HCT116 (cell line): ENCODE data around the gene UTS2B. TPM values are rescaled to one million over a fixed set of nuclear protein-coding genes. Genes with fewer than 3 reads are reported as not detected.

Source experiments
- ATAC-seq: fragments of 200-7000 bp; cut with Tn5 transposase; 2 replicates; pipeline ENCODE4 v1.9.1; 2020; ENCODE audit warnings: mild to moderate bottlenecking, moderate library complexity
- BruUV-seq: library from RNA; stranded (reverse); fragments of 400-500 nt; replicated peaks from 2 replicates; lab custom pipeline; 2021; lab: Mats Ljungman, UMichigan
- CTCF ChIA-PET: fragments of 300-600 bp; sonication (Branson Sonifier 250); formaldehyde crosslinking; loops from one replicate; lab custom pipeline; 2021; ENCODE audit warnings: antibody characterized with exemption; lab: Charles Lee
- POLR2A ChIA-PET: fragments of 300-600, 350-600 bp; sonication (Branson Sonifier 250); formaldehyde crosslinking; loops from one replicate; lab custom pipeline; 2021; ENCODE audit warnings: antibody characterized with exemption; lab: Charles Lee
- RAD21 ChIA-PET, 2 experiments: fragments of 300-600 bp; sonication (Branson Sonifier 250); formaldehyde crosslinking; loops; one replicate each; lab custom pipeline; 2023; ENCODE audit warnings: low total read pairs in 2 of 2; ENCODE audit not compliant: uncharacterized antibody in 2 of 2, unreplicated experiment in 2 of 2, low non-redundant PET in 1 of 2; lab: Charles Lee
- DNase-seq: peaks from one replicate; pipeline ENCODE4 v3.0.0-alpha.2; 2010; ENCODE audit warnings: low read depth, low spot score
- H2AFZ ChIP-seq: fragments of 200-600 bp; shearing (Covaris generic), sonication (generic); 2 replicates; pipeline ENCODE4 v1.6.1; 2017; ENCODE audit warnings: low read depth, mixed run types, mixed read lengths, antibody characterized with exemption, low read length; ENCODE audit not compliant: poor library complexity, severe bottlenecking
- H3K27ac ChIP-seq: 2 replicates; pipeline ENCODE4 v1.5.1; 2012; ENCODE audit warnings: low read depth, low read length
- H3K27me3 ChIP-seq: fragments of 200-600 bp; sonication (generic); 2 replicates; pipeline ENCODE4 v1.6.1; 2016; ENCODE audit warnings: mixed run types, low read length, mixed read lengths; ENCODE audit not compliant: insufficient read depth
- H3K36me3 ChIP-seq, 2 experiments: fragments of 200-500 bp in 1 of 2; fragments of 200-600 bp in 1 of 2; sonication (Bioruptor generic) in 1 of 2; sonication (generic) in 1 of 2; 2 replicates each; pipeline versions ENCODE4 v1.5.1 to v1.6.1; 2014 to 2016; ENCODE audit warnings: low read length in 2 of 2, inconsistent platforms in 1 of 2, mixed read lengths in 1 of 2, mixed run types in 1 of 2; ENCODE audit not compliant: insufficient read depth in 2 of 2, control insufficient read depth in 1 of 2
- H3K4me1 ChIP-seq, 2 experiments: fragments of 200-600 bp in 1 of 2; sonication (generic) in 1 of 2; 2 replicates each; pipeline versions ENCODE4 v1.5.1 to v1.6.1; 2012 to 2017; ENCODE audit warnings: low read length in 2 of 2, inconsistent platforms in 1 of 2, mild to moderate bottlenecking in 1 of 2, mixed read lengths in 1 of 2, mixed run types in 1 of 2, moderate library complexity in 1 of 2; ENCODE audit not compliant: insufficient read depth in 2 of 2, control insufficient read depth in 1 of 2
- H3K4me2 ChIP-seq: fragments of 200-600 bp; sonication (generic); 2 replicates; pipeline ENCODE4 v1.6.1; 2017; ENCODE audit warnings: mixed run types, low read length, mixed read lengths
- H3K4me3 ChIP-seq, 2 experiments: fragments of 200-600 bp in 1 of 2; sonication (generic) in 1 of 2; replicated peaks in 1 of 2; 2 replicates each; pipeline ENCODE4 v1.5.1; 2011 to 2016; ENCODE audit warnings: low read length in 2 of 2, control low read depth in 1 of 2, low read depth in 1 of 2, mild to moderate bottlenecking in 1 of 2, mixed read lengths in 1 of 2, mixed run types in 1 of 2
- H3K79me2 ChIP-seq: fragments of 200-600 bp; sonication (generic); 2 replicates; pipeline ENCODE4 v1.6.1; 2017; ENCODE audit warnings: mild to moderate bottlenecking, mixed run types, low read length, moderate library complexity, mixed read lengths; ENCODE audit not compliant: insufficient read depth
- H3K9ac ChIP-seq: fragments of 200-600 bp; sonication (generic); 2 replicates; pipeline ENCODE4 v1.6.1; 2016; ENCODE audit warnings: low read length, mixed read lengths
- H3K9me2 ChIP-seq: fragments of 200-600 bp; sonication (generic), shearing (Covaris generic); 2 replicates; pipeline ENCODE4 v1.6.1; 2017; ENCODE audit warnings: mixed run types, mild to moderate bottlenecking, moderate library complexity; ENCODE audit not compliant: insufficient read depth
- H3K9me3 ChIP-seq, 2 experiments: fragments of 200-500 bp in 1 of 2; fragments of 200-600 bp in 1 of 2; sonication (Bioruptor generic) in 1 of 2; sonication (generic) in 1 of 2; 2 replicates each; pipeline ENCODE4 v1.6.1; 2014 to 2017; ENCODE audit warnings: low read length in 2 of 2, mixed read lengths in 2 of 2, inconsistent platforms in 1 of 2, low read depth in 1 of 2, mild to moderate bottlenecking in 1 of 2, mixed run types in 1 of 2, moderate library complexity in 1 of 2; ENCODE audit not compliant: control insufficient read depth in 1 of 2, insufficient read depth in 1 of 2
- H4K20me1 ChIP-seq: fragments of 200-600 bp; sonication (generic), shearing (Covaris generic); 2 replicates; pipeline ENCODE4 v1.6.1; 2017; ENCODE audit warnings: mixed run types, mild to moderate bottlenecking, moderate library complexity; ENCODE audit not compliant: insufficient read depth
- CBX3 ChIP-seq: IDR thresholded peaks from 2 replicates; pipeline ENCODE4 v1.6.1; 2012; ENCODE audit warnings: low read depth
- CEBPB ChIP-seq: IDR thresholded peaks from 2 replicates; pipeline ENCODE4 v1.6.1; 2012; ENCODE audit warnings: low read depth
- CTCF ChIP-seq, 3 experiments: fragments of 200-600 bp in 1 of 3; sonication (generic) in 1 of 3; IDR thresholded peaks in 2 of 3; conservative IDR thresholded peaks in 1 of 3; 2 replicates each; pipeline ENCODE4 v1.5.1; 2012 to 2017; ENCODE audit warnings: low read depth in 2 of 3, low read length in 2 of 3, antibody characterized with exemption in 1 of 3, borderline replicate concordance in 1 of 3, control low read depth in 1 of 3, mild to moderate bottlenecking in 1 of 3, mixed read lengths in 1 of 3, mixed run types in 1 of 3, moderate library complexity in 1 of 3; ENCODE audit not compliant: insufficient read depth in 1 of 3
- ELF1 ChIP-seq: IDR thresholded peaks from 2 replicates; pipeline ENCODE4 v1.6.1; 2012; ENCODE audit warnings: low read depth, borderline replicate concordance
- FOSL1 ChIP-seq: IDR thresholded peaks from 2 replicates; pipeline ENCODE4 v1.6.1; 2012; ENCODE audit warnings: low read depth
- JUND ChIP-seq: IDR thresholded peaks from 2 replicates; pipeline ENCODE4 v1.6.1; 2012
- MAX ChIP-seq: IDR thresholded peaks from 2 replicates; pipeline ENCODE4 v1.6.1; 2012
- POLR2A ChIP-seq: IDR thresholded peaks from 2 replicates; pipeline ENCODE4 v1.7.0; 2011; ENCODE audit warnings: borderline replicate concordance; ENCODE audit not compliant: insufficient read depth, insufficient read length; ENCODE audit errors: extremely low read depth
- POLR2AphosphoS5 ChIP-seq: IDR thresholded peaks from 2 replicates; pipeline ENCODE4 v1.6.1; 2011; ENCODE audit warnings: mild to moderate bottlenecking, low read depth, low read length, moderate library complexity
- RAD21 ChIP-seq: IDR thresholded peaks from 2 replicates; pipeline ENCODE4 v1.6.1; 2012; ENCODE audit warnings: low read depth, mild to moderate bottlenecking
- SIN3A ChIP-seq: IDR thresholded peaks from 2 replicates; pipeline ENCODE4 v1.6.1; 2012; ENCODE audit warnings: low read depth
- SP1 ChIP-seq: IDR thresholded peaks from 2 replicates; pipeline ENCODE4 v1.6.1; 2012; ENCODE audit warnings: low read depth
- TCF7L2 ChIP-seq: IDR thresholded peaks from 2 replicates; pipeline ENCODE4 v1.7.0; 2011; ENCODE audit warnings: borderline replicate concordance, inconsistent platforms; ENCODE audit not compliant: insufficient read depth, insufficient read length; ENCODE audit errors: extremely low read depth
- YY1 ChIP-seq: IDR thresholded peaks from 2 replicates; pipeline ENCODE4 v1.6.1; 2011; ENCODE audit warnings: low read length, low read depth, moderate library complexity, mild to moderate bottlenecking; ENCODE audit not compliant: insufficient replicate concordance; ENCODE audit errors: extremely low read depth
- ZBTB33 ChIP-seq: IDR thresholded peaks from 2 replicates; pipeline ENCODE4 v1.6.1; 2011; ENCODE audit warnings: mild to moderate bottlenecking, low read length, moderate library complexity; ENCODE audit not compliant: insufficient replicate concordance; ENCODE audit errors: extremely low read depth
- ZNF274 ChIP-seq: fragments of 200-500 bp; sonication (Bioruptor generic); IDR thresholded peaks from 2 replicates; pipeline ENCODE4 v1.6.1; 2014; ENCODE audit warnings: mild to moderate bottlenecking, low read depth, low read length, inconsistent platforms
- intact Hi-C: fragments of 100-400 bp; cut with micrococcal nuclease; formaldehyde crosslinking; loops from 2 replicates; pipeline ENCODE4 v1.10.0; 2022
- total RNA-seq: library from RNA; stranded (reverse); gene quantifications from one replicate; pipeline ENCODE4 v1.2.1, GENCODE V29; 2021; ENCODE audit not compliant: unreplicated experiment

The UTS2B gene
- total RNA-seq, 1 experiment from 2014 or later, result 0.59 TPM

GRCh38 chr3:191263365-191263764 lies 67.0 kb downstream of the UTS2B start:
- no peak for ATAC-seq
- intact Hi-C loops, result no loop called here
- Histone ChIP-seq H3K79me2 (no peaks in the 10 kb centered on the region), H3K4me2 (no peak overlapping the region), H3K27ac (no peak overlapping the region), H3K4me1 (peaks cover 0 to 3% of the 10 kb centered on the region in 2 experiments; a peak in 1 of 4 replicates), H3K27me3 (no peaks in the 10 kb centered on the region), H2AFZ (no peak overlapping the region), H3K9ac (no peak overlapping the region), H3K9me3 (no peaks in the 10 kb centered on the region), H4K20me1 (no peaks in the 10 kb centered on the region), H3K36me3 (no peaks in the 10 kb centered on the region), H3K4me3 (no peak overlapping the region)
- no TSS peak for BruUV-seq
- RAD21 ChIA-PET, result no interaction called here
- CTCF ChIA-PET, result no interaction called here
- POLR2A ChIA-PET, result no interaction called here
- TF ChIP-seq ELF1, result no peak
- no peak for TF ChIP-seq ZNF274
- TF ChIP-seq FOSL1, result no peak
- no peak for TF ChIP-seq POLR2A
- TF ChIP-seq SIN3A, result no peak
- TF ChIP-seq CBX3, result no peak
- TF ChIP-seq CEBPB, result no peak
- TF ChIP-seq CTCF (IDR thresholded peaks at IDR 0.05 in 2 of 3, conservative IDR thresholded peaks at IDR 0.05 in 1 of 3; ENCODE audit: borderline replicate concordance in 1 of 3, insufficient read depth in 1 of 3, low read depth in 2 of 3, low read length in 2 of 3), result no peak
- no peak for TF ChIP-seq MAX
- TF ChIP-seq, all 23 proteins: peak for 0
- no peak for DNase-seq
- no peaks in the 10 kb centered on the region for H3K9me2 ChIP-seq

GRCh38 chr3:191262650-191263049 lies 67.7 kb downstream of the UTS2B start:
- no peak overlapping the region for H3K4me3 ChIP-seq
- intact Hi-C loops, result no loop called here
- no peak overlapping the region for H2AFZ ChIP-seq
- no peak overlapping the region for H3K9ac ChIP-seq
- H3K4me1 ChIP-seq, result peaks cover 0 to 3% of the 10 kb centered on the region in 2 experiments; a peak in 1 of 4 replicates
- POLR2A ChIA-PET, result no interaction called here
- no peaks in the 10 kb centered on the region for H3K9me2 ChIP-seq
- no peaks in the 10 kb centered on the region for H4K20me1 ChIP-seq
- CTCF ChIA-PET, result no interaction called here
- no peak overlapping the region for H3K4me2 ChIP-seq
- RAD21 ChIA-PET, result no interaction called here
- no peak for ATAC-seq
- H3K9me3 ChIP-seq, result no peaks in the 10 kb centered on the region
- H3K79me2 ChIP-seq, result no peaks in the 10 kb centered on the region
- H3K27ac ChIP-seq, result no peak overlapping the region
- no peaks in the 10 kb centered on the region for H3K27me3 ChIP-seq
- no peaks in the 10 kb centered on the region for H3K36me3 ChIP-seq
- BruUV-seq, result no TSS peak
- DNase-seq, result no peak
- no peak for TF ChIP-seq ELF1
- TF ChIP-seq POLR2AphosphoS5, result no peak
- no peak for TF ChIP-seq SIN3A
- no peak for TF ChIP-seq RAD21
- no peak for TF ChIP-seq SP1
- TF ChIP-seq ZBTB33, result no peak
- TF ChIP-seq JUND, result no peak
- no peak for TF ChIP-seq YY1
- TF ChIP-seq FOSL1, result no peak
- no peak for TF ChIP-seq TCF7L2
- TF ChIP-seq ZNF274, result no peak
